DMS153 treated with DMSO at 0.1 percent for 48 hours (cell line): ENCODE results near the gene KLK15.
A peak's percentile ranks its signal among the peaks of the same experiment; 100 is the strongest.

Experiments
- DNase-seq: peaks from one replicate; lab custom pipeline; 2025; ENCODE audit not compliant: unreplicated experiment; lab: John Stamatoyannopoulos, UW

Gene KLK15

GRCh38 chr19:50833117-50833801 lies at the start of gene KLK15:
Gene KLK15, minus strand, starts transcription at chr19:50833574. Its CDS starts 2,082 bp downstream, at chr19:50831492.
- DNase-seq: no peak

GRCh38 chr19:50882188-50882587 lies 48.8 kb upstream of the KLK15 start:
- DNase-seq: no peak

GRCh38 chr19:50880241-50880640 lies 46.9 kb upstream of the KLK15 start:
- no peak for DNase-seq

- DNase-seq: no peak
Observed at GRCh38 chr19:50878851-50879250, 45.5 kb upstream of the KLK15 start.

GRCh38 chr19:50877338-50877737 lies 44.0 kb upstream of the KLK15 start:
- DNase-seq: no peak

- no peak for DNase-seq
Observed at GRCh38 chr19:50876456-50876855, 43.1 kb upstream of the KLK15 start.

- no peak for DNase-seq
Observed at GRCh38 chr19:50875795-50876422, 42.5 kb upstream of the KLK15 start.

- DNase-seq: no peak
Observed at GRCh38 chr19:50874211-50874610, 40.8 kb upstream of the KLK15 start.

GRCh38 chr19:50873056-50873455 lies 39.7 kb upstream of the KLK15 start, which contains the start of gene KLK2:
Gene KLK2, plus strand, starts transcription at chr19:50873439. Its CDS starts 35 bp downstream, at chr19:50873474.
- no peak for DNase-seq

GRCh38 chr19:50870417-50871089 lies 37.2 kb upstream of the KLK15 start:
- no peak for DNase-seq

GRCh38 chr19:50869479-50869878 lies 36.1 kb upstream of the KLK15 start:
- DNase-seq: no peak

- DNase-seq: no peak
Observed at GRCh38 chr19:50861496-50862286, 28.3 kb upstream of the KLK15 start.

- DNase-seq: no peak
Observed at GRCh38 chr19:50861010-50861409, 27.6 kb upstream of the KLK15 start.

GRCh38 chr19:50859849-50860248 lies 26.5 kb upstream of the KLK15 start:
- no peak for DNase-seq

GRCh38 chr19:50858886-50859285 lies 25.5 kb upstream of the KLK15 start:
- peak; percentile 42 for DNase-seq

GRCh38 chr19:50857366-50857765 lies 24.0 kb upstream of the KLK15 start:
- no peak for DNase-seq

GRCh38 chr19:50854636-50855410 lies 21.4 kb upstream of the KLK15 start, which contains the start of gene KLK3:
Gene KLK3, plus strand, starts transcription at chr19:50854915. Its CDS starts 41 bp downstream, at chr19:50854956.
- no peak for DNase-seq

- DNase-seq: no peak
Observed at GRCh38 chr19:50851620-50852019, 18.2 kb upstream of the KLK15 start.

GRCh38 chr19:50850738-50851137 lies 17.4 kb upstream of the KLK15 start:
- no peak for DNase-seq

- DNase-seq: peak; percentile 16
Observed at GRCh38 chr19:50844296-50844935, 11.0 kb upstream of the KLK15 start.
